Measurements from ENCODE around the gene TMEM47.

Gene TMEM47

GRCh38 chrX:34629572-34629971 is 27.5 kb downstream of the TMEM47 start:
- H3K9me3 Mint-ChIP-seq, result no peaks in the 10 kb centered on the region

GRCh38 chrX:34624416-34624815 is 32.7 kb downstream of the TMEM47 start:
- no peak overlapping the region for H3K4me3 Mint-ChIP-seq
- H3K4me1 Mint-ChIP-seq, result no peaks in the 10 kb centered on the region
- H3K9me3 Mint-ChIP-seq, result no peaks in the 10 kb centered on the region
- H3K27me3 Mint-ChIP-seq, result no peaks in the 10 kb centered on the region
- no peaks in the 10 kb centered on the region for H3K36me3 Mint-ChIP-seq
- H3K27ac Mint-ChIP-seq, result no peak overlapping the region
- CTCF ChIA-PET, result no interaction called here
- DNase-seq, result no peak

More at GRCh38 chrX:34629572-34629971, 27.5 kb downstream of the TMEM47 start:
- CTCF ChIA-PET, result no interaction called here
- Mint-ChIP-seq H3K36me3 (no peaks in the 10 kb centered on the region), H3K27me3 (no peaks in the 10 kb centered on the region), H3K27ac (no peak overlapping the region), H3K4me1 (no peaks in the 10 kb centered on the region), H3K4me3 (no peak overlapping the region)
- no peak for DNase-seq

GRCh38 chrX:34619920-34620319 is 37.2 kb downstream of the TMEM47 start:
- no peaks in the 10 kb centered on the region for H3K36me3 Mint-ChIP-seq
- H3K4me3 Mint-ChIP-seq, result no peak overlapping the region
- no peaks in the 10 kb centered on the region for H3K27me3 Mint-ChIP-seq
- no peak for DNase-seq
- no peaks in the 10 kb centered on the region for H3K4me1 Mint-ChIP-seq
- CTCF ChIA-PET, result no interaction called here
- peaks cover under 1% of the 10 kb centered on the region for H3K9me3 Mint-ChIP-seq
- no peak overlapping the region for H3K27ac Mint-ChIP-seq

GRCh38 chrX:34612036-34612435 is 45.0 kb downstream of the TMEM47 start:
- Mint-ChIP-seq H3K27me3 (no peaks in the 10 kb centered on the region), H3K4me1 (no peaks in the 10 kb centered on the region), H3K9me3 (peaks cover 9% of the 10 kb centered on the region), H3K36me3 (no peaks in the 10 kb centered on the region), H3K27ac (no peak overlapping the region), H3K4me3 (no peak overlapping the region)
- no peak for DNase-seq
- CTCF ChIA-PET, result no interaction called here

- no peak for DNase-seq
- Mint-ChIP-seq H3K36me3 (no peaks in the 10 kb centered on the region), H3K4me1 (no peaks in the 10 kb centered on the region), H3K27ac (no peak overlapping the region), H3K9me3 (peaks cover 8% of the 10 kb centered on the region), H3K27me3 (no peaks in the 10 kb centered on the region), H3K4me3 (no peak overlapping the region)
- CTCF ChIA-PET, result no interaction called here
These were observed 58.7 kb downstream of the TMEM47 start for GRCh38 chrX:34598362-34598761.

- Mint-ChIP-seq H3K27ac (no peak overlapping the region), H3K4me1 (no peaks in the 10 kb centered on the region), H3K36me3 (no peaks in the 10 kb centered on the region), H3K4me3 (no peak overlapping the region), H3K27me3 (no peaks in the 10 kb centered on the region), H3K9me3 (peaks cover 4% of the 10 kb centered on the region)
- DNase-seq, result no peak
- CTCF ChIA-PET, result no interaction called here
These were observed 70.1 kb downstream of the TMEM47 start for GRCh38 chrX:34586936-34587335.

GRCh38 chrX:34586346-34586911 is 70.7 kb downstream of the TMEM47 start:
- DNase-seq, result no peak
- CTCF ChIA-PET, result no interaction called here
- Mint-ChIP-seq H3K9me3 (peaks cover 4% of the 10 kb centered on the region), H3K4me3 (no peak overlapping the region), H3K36me3 (no peaks in the 10 kb centered on the region), H3K27ac (no peak overlapping the region), H3K4me1 (no peaks in the 10 kb centered on the region), H3K27me3 (no peaks in the 10 kb centered on the region)

GRCh38 chrX:34585561-34585960 is 71.5 kb downstream of the TMEM47 start:
- Mint-ChIP-seq H3K27me3 (no peaks in the 10 kb centered on the region), H3K4me3 (no peak overlapping the region), H3K27ac (no peak overlapping the region), H3K36me3 (no peaks in the 10 kb centered on the region), H3K4me1 (no peaks in the 10 kb centered on the region), H3K9me3 (peaks cover 4% of the 10 kb centered on the region)
- CTCF ChIA-PET, result no interaction called here
- no peak for DNase-seq

GRCh38 chrX:34584781-34585180 is 72.3 kb downstream of the TMEM47 start:
- no peak for DNase-seq
- Mint-ChIP-seq H3K36me3 (no peaks in the 10 kb centered on the region), H3K4me1 (no peaks in the 10 kb centered on the region), H3K27ac (no peak overlapping the region), H3K4me3 (no peak overlapping the region), H3K9me3 (peaks cover 4% of the 10 kb centered on the region), H3K27me3 (no peaks in the 10 kb centered on the region)
- CTCF ChIA-PET, result no interaction called here

GRCh38 chrX:34580069-34580468 is 77.0 kb downstream of the TMEM47 start:
- CTCF ChIA-PET, result no interaction called here
- Mint-ChIP-seq H3K4me1 (no peaks in the 10 kb centered on the region), H3K27me3 (no peaks in the 10 kb centered on the region), H3K4me3 (no peak overlapping the region), H3K27ac (no peak overlapping the region), H3K9me3 (peaks cover 1% of the 10 kb centered on the region), H3K36me3 (no peaks in the 10 kb centered on the region)
- no peak for DNase-seq

GRCh38 chrX:34578237-34578636 is 78.8 kb downstream of the TMEM47 start:
- Mint-ChIP-seq H3K27ac (no peak overlapping the region), H3K36me3 (no peaks in the 10 kb centered on the region), H3K27me3 (no peaks in the 10 kb centered on the region), H3K4me3 (no peak overlapping the region), H3K4me1 (no peaks in the 10 kb centered on the region), H3K9me3 (peaks cover under 1% of the 10 kb centered on the region)
- no peak for DNase-seq
- CTCF ChIA-PET, result no interaction called here
